KOPT-K1 (cell line): ENCODE data around the gene FMN1.

Experiments
- H3K27ac ChIP-seq: fragments of 200-600 bp; sonication (generic); 2 replicates; pipeline ENCODE4 v1.5.1; 2016; ENCODE audit warnings: antibody characterized with exemption, mild to moderate bottlenecking, low read depth, low read length; ENCODE audit not compliant: poor library complexity, severe bottlenecking
- H3K36me3 ChIP-seq: fragments of 200-600 bp; sonication (generic); 2 replicates; pipeline ENCODE4 v1.5.1; 2017; ENCODE audit warnings: antibody characterized with exemption, mild to moderate bottlenecking, low read length, moderate library complexity; ENCODE audit not compliant: insufficient read depth
- H3K9me3 ChIP-seq: fragments of 200-600 bp; sonication (generic); 2 replicates; pipeline ENCODE4 v1.5.1; 2017; ENCODE audit warnings: antibody characterized with exemption, low read length, mild to moderate bottlenecking; ENCODE audit not compliant: insufficient read depth, poor library complexity, severe bottlenecking

Gene FMN1

DNA sequence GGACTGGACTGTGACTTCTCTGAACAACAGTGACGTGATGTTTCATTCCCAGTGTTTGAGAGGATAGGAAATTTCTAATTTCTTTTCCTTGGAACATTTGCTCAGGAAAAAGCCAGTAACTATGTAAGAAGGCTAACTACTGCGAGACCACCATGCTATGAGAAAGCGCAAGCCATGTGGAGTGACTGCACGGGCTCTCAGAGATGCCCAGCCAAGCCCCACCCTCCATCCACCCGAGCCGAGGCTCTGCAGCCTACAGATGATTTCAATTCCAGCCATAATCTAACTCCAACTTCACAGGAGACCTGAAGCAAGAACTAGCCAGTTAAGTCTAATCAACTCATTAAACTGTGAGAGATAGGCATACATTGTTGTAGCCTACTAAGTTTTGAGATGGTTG, 352.4 kb downstream of the FMN1 start:
- no peak overlapping the region for H3K27ac ChIP-seq
- no peaks in the 10 kb centered on the region for H3K36me3 ChIP-seq
- no peaks in the 10 kb centered on the region for H3K9me3 ChIP-seq

DNA sequence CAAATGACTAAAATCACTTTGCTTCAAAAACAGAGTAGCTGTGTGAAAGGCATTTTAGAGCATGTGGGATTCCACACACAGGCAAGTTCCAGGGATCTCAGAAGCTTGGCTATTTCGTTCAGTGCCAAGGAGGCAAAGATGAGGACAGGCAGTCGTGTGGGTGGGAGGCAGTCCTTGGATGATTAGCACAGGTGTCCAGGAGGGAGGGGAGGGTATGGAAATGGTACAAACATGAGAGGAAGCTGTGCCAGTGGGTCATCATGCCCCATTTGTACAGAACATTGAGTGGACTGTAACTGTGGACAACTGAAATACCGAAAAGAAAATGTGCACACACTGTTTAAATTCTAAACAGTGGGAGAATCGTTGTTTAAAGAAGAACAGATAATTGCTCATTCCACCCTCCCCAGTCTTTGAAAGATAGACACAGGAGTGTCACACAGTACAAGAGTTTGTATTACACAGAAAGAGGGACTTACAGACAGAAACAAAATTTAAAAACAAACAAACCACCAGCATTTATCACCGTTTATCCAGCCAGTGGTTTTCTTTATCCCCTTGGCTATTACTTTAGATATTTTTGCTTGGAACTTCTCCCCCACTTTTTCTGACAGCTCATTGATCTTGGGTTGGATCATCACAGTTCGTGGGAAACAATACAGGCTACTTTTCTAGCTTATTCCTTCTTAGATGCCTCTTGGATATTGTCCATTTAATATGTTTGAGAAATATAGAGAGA, 353.8 kb downstream of the FMN1 start:
- Histone ChIP-seq H3K9me3 (no peaks in the 10 kb centered on the region), H3K27ac (no peak overlapping the region), H3K36me3 (no peaks in the 10 kb centered on the region)

DNA sequence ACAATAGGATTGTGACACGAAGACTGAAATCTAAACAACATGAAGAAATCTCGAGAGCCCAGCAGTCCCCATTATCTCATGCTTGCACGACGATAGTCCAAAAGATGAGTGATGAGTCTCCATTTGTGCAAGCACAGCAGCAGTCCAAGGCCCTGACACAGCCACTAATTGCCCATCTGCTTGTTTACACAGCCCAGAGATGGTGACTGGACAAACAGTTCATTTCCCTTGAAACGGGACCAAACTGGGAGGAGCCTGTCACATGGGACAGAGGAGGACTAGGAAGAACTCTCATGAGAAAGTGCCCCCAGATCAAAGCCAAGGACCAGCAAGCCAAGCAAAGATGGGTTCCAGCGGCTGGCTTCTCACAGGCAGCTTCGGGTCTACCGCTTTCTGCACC, 355.7 kb downstream of the FMN1 start:
- H3K9me3 ChIP-seq = no peaks in the 10 kb centered on the region
- no peak overlapping the region for H3K27ac ChIP-seq
- no peaks in the 10 kb centered on the region for H3K36me3 ChIP-seq

DNA sequence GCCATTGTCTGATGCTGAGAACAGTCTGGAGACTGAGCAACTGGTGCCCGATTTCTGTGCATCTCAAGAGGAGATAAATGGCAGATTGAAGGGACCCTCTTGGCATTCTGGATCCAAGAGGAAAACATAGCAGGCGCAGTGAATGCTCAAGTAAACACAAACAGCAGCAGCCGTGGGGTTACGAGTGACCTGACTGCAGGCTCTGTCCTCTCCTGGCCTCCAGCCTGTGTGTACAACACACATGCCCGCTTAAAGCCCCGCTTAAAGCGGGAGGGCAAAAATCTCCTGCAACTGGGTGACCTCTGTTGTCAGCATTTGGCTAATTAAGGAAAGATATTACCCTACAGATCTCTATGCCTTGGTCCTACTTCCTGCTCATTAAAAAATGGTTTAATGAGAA, 356.2 kb downstream of the FMN1 start:
- H3K9me3 ChIP-seq = no peaks in the 10 kb centered on the region
- no peak overlapping the region for H3K27ac ChIP-seq
- H3K36me3 ChIP-seq = no peaks in the 10 kb centered on the region

DNA sequence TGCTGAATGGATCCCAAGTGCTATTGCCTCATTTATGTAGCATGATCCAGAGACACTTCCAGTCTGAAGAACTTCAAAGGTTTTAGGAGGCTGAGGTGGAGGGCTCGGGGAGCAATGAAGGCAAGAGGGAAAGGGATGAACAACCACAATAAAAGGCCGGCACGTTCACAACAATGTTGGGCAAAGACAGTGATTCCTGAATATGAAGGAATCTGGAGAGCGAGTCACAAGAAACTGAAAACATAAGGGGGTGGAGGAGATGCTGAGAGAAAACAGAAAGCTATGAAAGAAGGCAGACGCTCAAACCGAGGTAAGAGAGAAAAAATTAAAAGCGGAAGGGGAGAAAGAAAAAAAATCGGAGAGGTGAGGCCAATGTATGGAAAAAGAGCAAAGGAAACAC, 356.6 kb downstream of the FMN1 start:
- Histone ChIP-seq H3K9me3 (no peaks in the 10 kb centered on the region), H3K36me3 (no peaks in the 10 kb centered on the region), H3K27ac (no peak overlapping the region)

DNA sequence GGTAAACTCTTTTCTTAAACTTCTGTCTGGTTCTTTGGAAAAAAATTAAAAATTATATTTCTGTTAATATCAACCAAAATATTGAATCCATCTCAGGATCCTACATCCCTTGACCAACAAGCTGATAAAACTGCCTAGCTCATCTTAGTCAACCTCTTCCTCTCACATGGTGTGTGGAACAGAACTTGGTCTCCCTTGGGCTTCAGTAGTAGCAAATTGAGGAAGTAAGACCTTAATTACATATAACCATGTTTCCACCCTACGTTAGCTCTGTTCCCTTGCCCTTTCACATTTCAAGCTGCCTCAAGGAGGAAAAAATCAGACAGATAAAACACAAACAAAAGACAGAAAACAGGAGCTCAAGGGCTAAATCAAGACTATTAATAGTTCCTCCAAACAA, 360.4 kb downstream of the FMN1 start:
- H3K9me3 ChIP-seq = no peaks in the 10 kb centered on the region
- no peaks in the 10 kb centered on the region for H3K36me3 ChIP-seq
- H3K27ac ChIP-seq = no peak overlapping the region

DNA sequence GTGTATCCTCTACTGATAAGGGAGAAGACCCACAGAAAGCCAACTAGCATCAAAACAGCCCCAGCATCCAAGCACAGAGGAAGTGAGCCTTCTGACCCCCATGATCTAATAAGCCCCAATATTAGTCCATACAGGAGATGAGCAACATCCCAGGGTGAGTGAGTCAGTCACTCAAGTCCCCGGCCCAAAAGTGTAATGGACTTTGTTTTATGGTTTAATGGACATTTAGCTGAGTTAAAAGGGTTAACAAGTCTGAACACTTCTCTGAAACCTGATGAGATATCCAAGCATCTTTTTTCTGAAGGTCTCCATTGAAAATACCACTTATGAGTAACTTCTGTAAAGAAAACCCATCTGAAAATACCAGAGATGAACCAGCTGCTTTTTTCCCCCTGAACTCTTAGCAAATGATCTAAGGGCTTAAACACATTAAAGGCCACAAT, 361.1 kb downstream of the FMN1 start:
- Histone ChIP-seq H3K27ac (no peak overlapping the region), H3K36me3 (no peaks in the 10 kb centered on the region), H3K9me3 (no peaks in the 10 kb centered on the region)

DNA sequence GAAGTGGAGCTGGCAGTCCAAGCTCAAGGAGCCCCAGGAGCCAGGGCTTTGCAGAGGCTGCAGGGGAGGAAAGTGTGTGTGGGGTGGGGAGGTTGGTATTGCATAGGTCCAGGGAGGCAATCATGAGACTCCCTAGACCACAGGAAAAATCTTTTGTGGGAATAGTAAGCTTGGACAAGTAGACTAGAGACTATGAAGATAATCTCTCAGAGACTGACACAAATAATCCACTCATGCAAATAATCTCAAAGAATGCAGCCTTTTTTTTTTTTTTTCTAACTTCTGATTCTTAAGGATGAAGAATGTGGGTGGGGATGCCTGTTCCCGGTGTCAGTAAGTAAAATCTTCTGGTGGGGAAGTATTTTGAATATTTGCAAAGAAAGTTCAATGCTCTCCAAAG, 363.0 kb downstream of the FMN1 start:
- Histone ChIP-seq H3K9me3 (no peaks in the 10 kb centered on the region), H3K27ac (no peak overlapping the region), H3K36me3 (no peaks in the 10 kb centered on the region)

DNA sequence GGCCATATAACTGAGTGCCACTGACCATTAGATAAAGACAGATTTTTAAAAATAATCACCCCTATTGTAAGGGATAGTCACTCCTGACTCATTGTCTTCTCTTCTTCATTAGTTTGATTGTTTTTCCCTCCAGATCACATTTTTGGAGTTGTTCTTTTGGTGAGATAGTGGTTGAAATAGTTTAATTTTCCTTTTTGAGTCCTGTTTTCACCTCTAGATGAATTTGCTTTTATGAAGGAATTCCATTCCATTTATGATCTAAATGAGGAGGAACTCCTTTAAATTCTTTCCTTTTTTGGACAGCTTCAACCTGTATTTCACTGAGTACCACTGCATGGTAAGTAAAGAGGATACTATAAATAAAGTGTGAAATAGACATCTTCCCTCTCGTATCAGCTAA, 364.3 kb downstream of the FMN1 start:
- Histone ChIP-seq H3K36me3 (no peaks in the 10 kb centered on the region), H3K9me3 (no peaks in the 10 kb centered on the region), H3K27ac (no peak overlapping the region)

DNA sequence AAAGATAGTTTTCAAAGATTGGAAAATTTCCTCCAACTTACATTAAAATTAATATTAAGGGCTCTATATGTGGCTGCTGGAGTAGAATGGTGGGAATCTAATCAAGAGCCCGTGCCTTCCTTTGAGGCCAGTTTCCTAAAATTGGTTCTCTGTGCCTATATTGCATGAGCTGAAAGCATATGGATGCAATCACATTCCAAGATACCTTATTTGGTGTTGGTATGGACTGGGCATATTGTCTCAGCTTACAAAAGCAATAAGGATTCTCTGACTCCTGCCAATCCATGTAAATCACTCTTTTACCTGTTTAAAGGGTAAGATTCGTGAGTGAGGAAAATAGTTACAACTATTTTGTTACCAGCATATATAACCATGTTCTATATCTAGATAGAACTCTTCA, 365.1 kb downstream of the FMN1 start:
- no peak overlapping the region for H3K27ac ChIP-seq
- no peaks in the 10 kb centered on the region for H3K9me3 ChIP-seq
- no peaks in the 10 kb centered on the region for H3K36me3 ChIP-seq

DNA sequence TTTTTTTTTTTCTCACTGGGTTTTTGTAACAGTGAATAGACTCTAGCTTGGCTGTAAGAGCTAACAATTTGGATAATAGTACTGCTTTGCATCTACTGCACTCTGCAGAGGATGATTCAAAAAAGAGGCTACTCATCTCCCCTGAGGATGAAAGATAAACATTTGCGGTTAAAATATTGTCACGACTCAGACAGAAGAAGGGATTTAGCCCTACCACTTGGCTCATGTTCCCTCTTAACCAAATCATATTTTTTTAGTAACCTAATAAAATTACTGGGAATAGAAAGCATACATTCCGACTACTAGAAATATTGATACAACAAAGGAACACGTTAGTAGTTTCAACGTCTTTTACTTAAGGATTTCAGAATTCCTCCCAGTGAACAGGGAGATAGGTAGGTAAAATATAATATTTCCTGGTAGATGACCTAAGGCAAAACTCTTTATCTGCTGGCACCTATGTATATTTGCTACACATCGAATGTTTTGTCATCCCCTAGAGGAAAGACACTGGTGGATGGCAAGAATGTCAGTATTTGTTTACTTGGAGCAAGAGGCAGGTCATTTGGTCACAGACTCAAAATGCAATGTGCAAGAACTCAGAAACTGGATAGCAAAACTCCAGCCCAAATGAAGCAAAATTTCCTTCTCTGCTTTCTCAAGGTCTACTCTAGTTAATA, 365.9 kb downstream of the FMN1 start:
- H3K27ac ChIP-seq = no peak overlapping the region
- no peaks in the 10 kb centered on the region for H3K36me3 ChIP-seq
- H3K9me3 ChIP-seq = no peaks in the 10 kb centered on the region

DNA sequence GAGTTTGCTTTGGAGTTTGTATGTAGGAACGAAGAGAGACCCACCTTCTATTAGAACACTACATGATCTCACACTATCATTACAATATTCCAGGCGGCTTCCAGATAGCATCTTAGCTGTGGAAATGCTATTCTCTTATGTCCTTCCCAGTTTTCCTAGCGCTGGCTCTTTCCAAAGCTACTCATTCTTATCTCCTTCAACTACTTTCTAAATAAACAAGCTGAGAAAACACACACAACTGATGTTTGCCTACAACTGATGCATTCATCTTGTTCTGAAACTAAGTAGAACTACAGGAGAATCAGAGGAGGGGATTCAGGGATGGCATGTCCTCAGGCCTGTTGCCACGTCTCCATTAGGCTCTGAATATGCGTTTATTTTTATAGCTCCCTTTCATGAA, 367.8 kb downstream of the FMN1 start:
- H3K36me3 ChIP-seq = no peaks in the 10 kb centered on the region
- no peaks in the 10 kb centered on the region for H3K9me3 ChIP-seq
- H3K27ac ChIP-seq = no peak overlapping the region

DNA sequence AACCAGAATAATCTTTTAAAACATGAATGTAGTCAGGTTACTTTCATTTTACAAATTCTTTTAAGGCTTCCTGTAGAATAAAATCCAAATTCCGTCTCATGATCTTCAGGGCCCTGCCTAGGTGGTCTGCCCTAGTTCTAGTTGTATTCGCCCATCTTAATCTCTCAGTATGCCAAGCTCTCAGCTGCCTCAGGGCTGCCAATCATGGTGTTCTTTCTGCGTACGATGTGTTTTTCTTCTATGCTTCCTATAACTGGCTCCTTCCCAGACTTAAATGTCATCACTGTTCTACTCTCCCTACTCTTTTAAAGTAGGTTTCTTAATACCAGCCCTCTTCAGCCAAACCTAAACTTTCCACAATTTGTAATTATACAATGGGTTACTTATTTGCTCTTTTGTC, 369.3 kb downstream of the FMN1 start:
- Histone ChIP-seq H3K9me3 (no peaks in the 10 kb centered on the region), H3K27ac (no peak overlapping the region), H3K36me3 (no peaks in the 10 kb centered on the region)

DNA sequence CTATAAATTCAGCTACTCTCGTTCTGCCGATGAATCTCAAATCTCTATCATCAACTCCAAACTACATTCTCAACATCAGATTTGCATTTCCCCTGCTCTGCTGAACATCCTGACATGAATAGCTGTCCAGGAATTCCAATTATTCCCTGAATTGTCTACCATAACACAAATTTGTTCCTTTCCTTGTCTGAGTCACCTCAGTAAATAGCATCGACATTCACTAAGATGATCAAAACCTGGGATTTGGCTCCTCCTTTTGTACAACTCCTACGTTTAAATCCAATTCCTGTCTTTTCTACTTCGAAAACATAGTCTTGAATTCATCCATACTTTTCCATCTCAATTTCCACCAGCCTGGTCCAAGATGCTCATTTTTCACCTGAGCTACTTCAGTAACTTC, 369.7 kb downstream of the FMN1 start:
- H3K27ac ChIP-seq = no peak overlapping the region
- no peaks in the 10 kb centered on the region for H3K36me3 ChIP-seq
- no peaks in the 10 kb centered on the region for H3K9me3 ChIP-seq

DNA sequence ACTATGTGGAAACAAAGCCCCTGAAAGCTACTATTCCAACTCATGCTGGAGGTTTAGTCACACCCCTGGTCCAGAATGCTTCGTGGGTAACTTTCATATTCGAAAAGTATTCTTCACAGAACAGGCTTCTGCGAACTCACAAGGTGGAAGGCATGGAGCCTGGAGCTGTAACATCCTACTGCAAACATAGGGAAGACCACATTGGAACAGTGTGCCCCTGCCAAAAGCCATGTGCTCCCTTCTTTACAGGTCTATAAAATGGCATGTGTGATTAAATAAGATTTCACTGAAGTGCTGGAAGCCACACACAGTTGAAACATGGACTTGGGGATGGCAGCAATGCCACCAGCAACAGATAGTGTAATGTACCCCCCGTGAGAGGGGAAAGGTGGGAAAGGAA, 370.8 kb downstream of the FMN1 start:
- H3K27ac ChIP-seq = no peak overlapping the region

DNA sequence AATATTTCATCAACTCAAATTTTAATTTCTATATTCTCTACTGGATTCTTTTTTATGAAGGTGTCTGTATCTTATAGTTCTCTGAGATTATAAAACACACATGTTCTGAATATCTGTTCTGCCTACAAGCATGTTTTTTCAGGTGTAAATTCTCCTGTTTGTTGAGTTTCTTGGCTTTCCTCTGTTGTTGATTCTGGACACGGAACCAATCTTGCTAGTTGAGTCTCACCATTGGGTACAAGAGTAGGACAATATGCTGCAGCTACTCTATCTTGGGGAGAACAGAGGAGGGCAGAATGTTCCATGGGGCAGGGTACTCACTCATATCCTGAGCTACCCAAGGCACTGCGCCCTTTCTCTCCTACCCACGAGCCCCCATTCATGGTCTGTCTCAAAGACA, 371.8 kb downstream of the FMN1 start:
- no peaks in the 10 kb centered on the region for H3K9me3 ChIP-seq
- H3K27ac ChIP-seq = no peak overlapping the region
- H3K36me3 ChIP-seq = no peaks in the 10 kb centered on the region

More for the DNA sequence above, 370.8 kb downstream of the FMN1 start:
- Histone ChIP-seq H3K36me3 (no peaks in the 10 kb centered on the region), H3K9me3 (no peaks in the 10 kb centered on the region)
